ENCODE measurements around the gene EBF3. TPM values are rescaled to one million over a fixed set of nuclear protein-coding genes. Genes with fewer than 3 reads are reported as not detected.

The EBF3 gene
- total RNA-seq, 1 donor from 2014 or later = not detected

GRCh38 chr10:129964611-129965424 lies 744 bp upstream of the EBF3 start:
- no peak for DNase-seq (ENCODE audit: low read depth)
- TF ChIP-seq CTCF (conservative IDR thresholded peaks at IDR 0.05; ENCODE audit: low read depth, low read length) = no peak
- no peak overlapping the region for H3K4me3 ChIP-seq (ENCODE audit: low read depth, low read length)

GRCh38 chr10:129962872-129963640 lies 1.0 kb downstream of the EBF3 start:
- peak overlapping the region; percentile 37 for H3K4me3 ChIP-seq (ENCODE audit: low read depth, low read length)
- no peak for TF ChIP-seq CTCF (conservative IDR thresholded peaks at IDR 0.05; ENCODE audit: low read depth, low read length)
- no peak for DNase-seq (ENCODE audit: low read depth)

GRCh38 chr10:129962031-129962871 lies 1.8 kb downstream of the EBF3 start:
- peak overlapping the region; percentile 37 for H3K4me3 ChIP-seq (ENCODE audit: low read depth, low read length)
- no peak for DNase-seq (ENCODE audit: low read depth)
- TF ChIP-seq CTCF (conservative IDR thresholded peaks at IDR 0.05; ENCODE audit: low read depth, low read length) = no peak

- TF ChIP-seq CTCF (conservative IDR thresholded peaks at IDR 0.05; ENCODE audit: low read depth, low read length) = no peak
- DNase-seq (ENCODE audit: low read depth) = no peak
- H3K4me3 ChIP-seq (ENCODE audit: low read depth, low read length) = no peak overlapping the region
Measured at GRCh38 chr10:129961157-129961701, 2.8 kb downstream of the EBF3 start.

GRCh38 chr10:129960481-129961156 lies 3.5 kb downstream of the EBF3 start:
- TF ChIP-seq CTCF (conservative IDR thresholded peaks at IDR 0.05; ENCODE audit: low read depth, low read length) = no peak
- no peak overlapping the region for H3K4me3 ChIP-seq (ENCODE audit: low read depth, low read length)
- DNase-seq (ENCODE audit: low read depth) = no peak

Measured in epithelial cell of proximal tubule (primary cell).